Ovary (tissue), 9 donors: ENCODE data around the gene RAX. TPM values are rescaled to one million over a fixed set of nuclear protein-coding genes. Genes with fewer than 3 reads are reported as not detected.

Experiments used
- DNase-seq, 5 donors: peaks; one replicate each; pipeline ENCODE4 v3.0.0-alpha.2; 2019 to 2020
- H3K27ac ChIP-seq, 2 donors: fragments of 200-600 bp; one replicate each; pipeline versions ENCODE4 v1.5.1 to v1.8.0; 2019 to 2022
- H3K27me3 ChIP-seq: fragments of 200-600 bp; one replicate; pipeline ENCODE4 v1.8.0; 2022
- H3K36me3 ChIP-seq: fragments of 200-600 bp; sonication (generic); one replicate; pipeline ENCODE4 v1.5.1; 2019
- H3K4me1 ChIP-seq: one replicate; pipeline ENCODE4 v1.8.1; 2013; ENCODE audit warnings: mild to moderate bottlenecking, moderate library complexity; ENCODE audit not compliant: insufficient read depth
- H3K4me3 ChIP-seq: fragments of 200-600 bp; sonication (generic); one replicate; pipeline ENCODE4 v1.5.1; 2017
- H3K9me3 ChIP-seq, 2 donors: fragments of 200-600 bp in 1 of 2; sonication (generic) in 1 of 2; one replicate each; pipeline versions ENCODE4 v1.5.1 to v1.8.1; 2013 to 2019; ENCODE audit warnings: mild to moderate bottlenecking in 1 of 2, moderate library complexity in 1 of 2
- CTCF ChIP-seq, 3 donors: fragments of 450-650 bp in 2 of 3; fragments of 200-600 bp in 1 of 3; IDR thresholded peaks; one replicate each; pipeline versions ENCODE4 v1.5.1 to v1.8.0; 2016 to 2022; ENCODE audit warnings: antibody characterized with exemption in 3 of 3, mild to moderate bottlenecking in 1 of 3
- EP300 ChIP-seq: sonication (generic); formaldehyde crosslinking; IDR thresholded peaks from one replicate; pipeline ENCODE4 v1.6.1; 2017; ENCODE audit warnings: antibody characterized with exemption
- POLR2A ChIP-seq: fragments of 450-650 bp; IDR thresholded peaks from one replicate; pipeline ENCODE4 v1.6.1; 2017; ENCODE audit warnings: antibody characterized with exemption, mild to moderate bottlenecking, moderate library complexity
- WGBS, 3 donors: extraction: QIAGEN DNeasy Blood & Tissue Kit in 1 of 3; methylation state at CpG; one replicate each; pipeline versions ENCODE4 v1.1.5 to v1.1.7; 2013 to 2017; 5-methylcytosine and 5-hydroxymethylcytosine counted together
- intact Hi-C, 4 donors: fragments of 100-400 bp; cut with DNase I; formaldehyde crosslinking; loops; one replicate each; pipeline versions ENCODE4 v1.11.0 to v1.15.1; 2022 to 2023
- polyA plus RNA-seq, 2 donors: library from polyadenylated mRNA; stranded (reverse); fragments of 200-250 nt in 1 of 2; fragments of 350-450 nt in 1 of 2; fragmentation: Illumina TruSeq in 1 of 2; extraction: RNeasy Lipid Tissue Mini Kit (QIAGEN cat#74804) in 1 of 2; gene quantifications; one replicate each; pipeline ENCODE4 v1.2.3, GENCODE V29; 2013 to 2014
- total RNA-seq, 7 donors: library from RNA; depleted of rRNA in 2 of 7; stranded (reverse); fragments of >200 nt in 2 of 7; fragmentation: NEBNext Ultra II Directional in 3 of 7; extraction: Animal tissue kit (Norgen Biotek cat#: 25700) in 3 of 7; gene quantifications; one replicate each; pipeline versions ENCODE4 v1.1.0 to v1.2.4, GENCODE V29; 2016 to 2023
- donor health status: DM: no; HTN: no; CAD: no; lungs with moderate emphysema.
- donor health status: DM: no; HTN: no; CAD: no.
- donor health status: Bipolar disorder and iron deficiency.
- donor health status: DM: yes; HTN: yes; CAD: no.
- donor health status: DM: no; HTN: no; CAD: no.
- donor health status: DM: yes; HTN: yes; CAD: no.

RAX gene
- total and polyA plus RNA-seq, 9 donors, result not detected

- TF ChIP-seq EP300, result no peak
- no peak for TF ChIP-seq POLR2A
- no peak for TF ChIP-seq CTCF (IDR thresholded peaks at IDR 0.05)
- DNase-seq, result no peak
- H3K4me1 ChIP-seq, result no peaks in the 10 kb centered on the region
- no peak overlapping the region for H3K27ac ChIP-seq
- no peaks in the 10 kb centered on the region for H3K9me3 ChIP-seq
- H3K4me3 ChIP-seq, result no peak overlapping the region
- no peaks in the 10 kb centered on the region for H3K36me3 ChIP-seq
- no peaks in the 10 kb centered on the region for H3K27me3 ChIP-seq
- intact Hi-C loops, result no loop called here
These were observed 34.9 kb downstream of the RAX start for GRCh38 chr18:59238385-59238784.

- no peaks in the 10 kb centered on the region for H3K27me3 ChIP-seq
- H3K4me3 ChIP-seq, result no peak overlapping the region
- no peaks in the 10 kb centered on the region for H3K9me3 ChIP-seq
- H3K4me1 ChIP-seq, result no peaks in the 10 kb centered on the region
- DNase-seq, result no peak
- TF ChIP-seq POLR2A (no peak), EP300 (no peak), CTCF (IDR thresholded peaks at IDR 0.05) (no peak)
- intact Hi-C loops, result no loop called here
- no peaks in the 10 kb centered on the region for H3K36me3 ChIP-seq
- H3K27ac ChIP-seq, result no peak overlapping the region
- 74 to 83% (median 78%) methylated on average over 6 of the region's 6 CpGs for WGBS, 3 donors
These were observed 40.2 kb downstream of the RAX start for GRCh38 chr18:59233017-59233410.

- H3K4me3 ChIP-seq, result no peak overlapping the region
- H3K9me3 ChIP-seq, result no peaks in the 10 kb centered on the region
- no peak for DNase-seq
- no peaks in the 10 kb centered on the region for H3K36me3 ChIP-seq
- WGBS, 3 donors, result 68 to 80% (median 72%) methylated on average over 5 of the region's 5 CpGs
- no peaks in the 10 kb centered on the region for H3K4me1 ChIP-seq
- intact Hi-C loops, result no loop called here
- no peak overlapping the region for H3K27ac ChIP-seq
- H3K27me3 ChIP-seq, result no peaks in the 10 kb centered on the region
- TF ChIP-seq POLR2A (no peak), EP300 (no peak), CTCF (IDR thresholded peaks at IDR 0.05) (no peak)
These were observed 40.8 kb downstream of the RAX start for GRCh38 chr18:59232309-59233016.

- no peak for DNase-seq
- no peak for TF ChIP-seq CTCF (IDR thresholded peaks at IDR 0.05)
- TF ChIP-seq POLR2A, result no peak
- TF ChIP-seq EP300, result no peak
- Histone ChIP-seq H3K9me3 (no peaks in the 10 kb centered on the region), H3K27me3 (no peaks in the 10 kb centered on the region), H3K36me3 (no peaks in the 10 kb centered on the region), H3K4me3 (no peak overlapping the region), H3K4me1 (no peaks in the 10 kb centered on the region), H3K27ac (no peak overlapping the region)
- intact Hi-C loops, result no loop called here
- 52 to 59% (median 59%) methylated on average over 2 of the region's 2 CpGs for WGBS, 3 donors
These were observed 41.4 kb downstream of the RAX start for GRCh38 chr18:59231877-59232276.
